Measurements from ENCODE around the gene PDE4D. TPM values are rescaled to one million over a fixed set of nuclear protein-coding genes. Genes with fewer than 3 reads are reported as not detected.

PDE4D gene
- total RNA-seq, 1 experiment from 2014 or later = 2.1 TPM

DNA sequence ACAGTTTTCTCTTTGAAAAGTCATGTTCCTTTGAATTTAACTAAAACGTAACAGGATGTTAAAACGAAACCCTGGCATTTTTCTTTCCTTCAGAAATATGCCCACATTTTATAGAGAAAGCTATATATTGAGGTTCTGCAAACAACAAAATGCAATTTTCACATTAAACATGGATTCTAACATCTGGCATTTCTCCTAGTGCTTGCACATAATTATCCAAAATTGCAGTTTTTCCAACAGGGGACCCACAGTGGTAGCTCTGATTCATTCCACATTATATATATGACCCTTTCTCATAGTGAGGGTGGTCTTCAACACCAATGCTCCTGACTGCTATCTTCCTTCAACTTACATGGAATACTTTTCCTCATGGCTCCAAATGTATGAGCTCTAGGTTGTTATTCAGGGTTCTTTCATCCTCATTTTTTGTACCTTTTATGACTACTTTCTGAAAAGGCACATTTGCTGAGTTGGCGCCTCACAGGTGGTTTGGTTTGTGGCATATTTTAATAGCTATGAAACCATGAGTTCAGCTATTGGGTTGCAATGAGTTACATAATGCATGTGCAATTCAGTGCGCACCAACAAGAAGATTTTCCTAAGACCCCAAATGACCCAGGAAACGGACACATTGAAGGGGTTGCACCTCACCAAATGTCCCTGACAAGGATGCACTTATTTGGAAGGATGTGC is 758.9 kb downstream of the PDE4D start:
- no CpG with 5 or more reads among the region's 5 CpGs for WGBS (ENCODE audit: extremely low coverage, insufficient read length, low lambda C conversion rate)
- Histone ChIP-seq H3K23me2 (ENCODE audit: insufficient read length, low read depth, low read length, poor library complexity, severe bottlenecking) (no peaks in the 10 kb centered on the region), H3T11ph (ENCODE audit: low read length) (no peak overlapping the region), H3K4ac (ENCODE audit: low read depth, low read length) (no peak overlapping the region), H3K23ac (ENCODE audit: insufficient read length, low read depth, low read length) (no peak overlapping the region), H2BK5ac (ENCODE audit: insufficient read length, low read length) (no peak overlapping the region), H3K27me3 (ENCODE audit: insufficient read depth, low read length) (no peaks in the 10 kb centered on the region), H2BK12ac (ENCODE audit: insufficient read length, low read depth, low read length) (no peak overlapping the region), H2BK120ac (ENCODE audit: low read depth, low read length, poor library complexity, severe bottlenecking) (no peak overlapping the region), H3K9me3 (ENCODE audit: control insufficient read depth, low read depth, low read length) (no peaks in the 10 kb centered on the region), H3K14ac (ENCODE audit: insufficient read depth, low read length) (no peak overlapping the region), H2AK5ac (ENCODE audit: insufficient read length, low read length) (no peak overlapping the region), H3K4me2 (ENCODE audit: insufficient read depth, insufficient read length, low read length) (no peak overlapping the region), H2AFZ (ENCODE audit: low read length) (no peak overlapping the region), H3K4me1 (ENCODE audit: insufficient read depth, low read length) (no peaks in the 10 kb centered on the region), H3K79me2 (ENCODE audit: insufficient read depth, low read length) (no peaks in the 10 kb centered on the region), H3K56ac (ENCODE audit: insufficient read length, low read depth, low read length) (no peak overlapping the region), H4K5ac (ENCODE audit: insufficient read length, low read depth, low read length) (no peak overlapping the region), H4K20me1 (ENCODE audit: control insufficient read depth, insufficient read depth, insufficient read length) (no peaks in the 10 kb centered on the region), H3K27ac (ENCODE audit: insufficient read length, low read depth, low read length) (no peak overlapping the region), H2BK20ac (ENCODE audit: low read depth, low read length, poor library complexity, severe bottlenecking) (no peak overlapping the region), H2BK15ac (ENCODE audit: low read depth, low read length) (no peak overlapping the region), H3K9ac (ENCODE audit: extremely low read depth, insufficient read length, low read length) (no peak overlapping the region), H4K91ac (ENCODE audit: insufficient read length, low read depth, low read length) (no peak overlapping the region), H4K8ac (replicated peaks; ENCODE audit: insufficient read length, low read depth, low read length) (no peak overlapping the region), H3K18ac (ENCODE audit: insufficient read length, low read depth, low read length) (no peak overlapping the region), H3K79me1 (ENCODE audit: insufficient read depth, low read depth, low read length, poor library complexity, severe bottlenecking) (no peaks in the 10 kb centered on the region)
- peaks cover 11 to 12% of the 10 kb centered on the region in 2 experiments for H3K4me1 Mint-ChIP-seq
- no peak for DNase-seq
- TF ChIP-seq, protein P1, sequence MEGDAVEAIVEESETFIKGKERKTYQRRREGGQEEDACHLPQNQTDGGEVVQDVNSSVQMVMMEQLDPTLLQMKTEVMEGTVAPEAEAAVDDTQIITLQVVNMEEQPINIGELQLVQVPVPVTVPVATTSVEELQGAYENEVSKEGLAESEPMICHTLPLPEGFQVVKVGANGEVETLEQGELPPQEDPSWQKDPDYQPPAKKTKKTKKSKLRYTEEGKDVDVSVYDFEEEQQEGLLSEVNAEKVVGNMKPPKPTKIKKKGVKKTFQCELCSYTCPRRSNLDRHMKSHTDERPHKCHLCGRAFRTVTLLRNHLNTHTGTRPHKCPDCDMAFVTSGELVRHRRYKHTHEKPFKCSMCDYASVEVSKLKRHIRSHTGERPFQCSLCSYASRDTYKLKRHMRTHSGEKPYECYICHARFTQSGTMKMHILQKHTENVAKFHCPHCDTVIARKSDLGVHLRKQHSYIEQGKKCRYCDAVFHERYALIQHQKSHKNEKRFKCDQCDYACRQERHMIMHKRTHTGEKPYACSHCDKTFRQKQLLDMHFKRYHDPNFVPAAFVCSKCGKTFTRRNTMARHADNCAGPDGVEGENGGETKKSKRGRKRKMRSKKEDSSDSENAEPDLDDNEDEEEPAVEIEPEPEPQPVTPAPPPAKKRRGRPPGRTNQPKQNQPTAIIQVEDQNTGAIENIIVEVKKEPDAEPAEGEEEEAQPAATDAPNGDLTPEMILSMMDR (conservative IDR thresholded peaks at IDR 0.05) = no peak
- H3K9me3 Mint-ChIP-seq = no peaks in the 10 kb centered on the region
- H3K36me3 Mint-ChIP-seq (ENCODE audit: insufficient read depth in 1 of 3, low read depth in 3 of 3) = no peaks in the 10 kb centered on the region
- no peaks in the 10 kb centered on the region for H3K27me3 Mint-ChIP-seq (ENCODE audit: low read depth)
- no peak overlapping the region for H3K4me3 Mint-ChIP-seq
- no peak overlapping the region for H3K27ac Mint-ChIP-seq
